ENCODE data around the gene GRB7. TPM values are rescaled to one million over a fixed set of nuclear protein-coding genes. Genes with fewer than 3 reads are reported as not detected.

GRB7 gene
- total RNA-seq, 1 experiment from 2014 or later: 2,531 TPM

DNA sequence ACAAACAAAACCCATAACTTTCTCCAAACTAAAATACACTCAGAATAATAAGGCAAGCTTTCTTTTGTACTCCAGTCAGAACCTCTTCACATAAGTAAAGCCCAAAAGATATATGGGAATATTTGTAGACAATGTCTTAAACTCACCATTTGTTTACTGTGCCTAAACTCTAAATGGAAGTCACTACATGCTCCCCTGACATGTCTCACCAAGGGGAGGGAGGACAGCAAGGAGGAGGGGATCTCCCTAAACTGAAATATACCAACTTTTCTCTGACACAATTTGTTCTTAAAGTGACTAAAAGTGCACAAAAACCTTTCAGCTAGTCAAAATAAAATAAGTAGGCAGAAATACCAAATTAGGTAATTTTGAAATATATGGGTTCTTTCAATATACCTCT lies 38.5 kb downstream of the GRB7 start:
- intact Hi-C loops (cut with micrococcal nuclease; ENCODE audit: unreplicated experiment): loop anchor here (10.0 kb wide), 1 partner anchor 1069 kb away; no protein-coding TSS in a partner anchor
- TF ChIP-seq CTCF (IDR thresholded peaks at IDR 0.05; ENCODE audit: unreplicated experiment): no peak
- BruUV-seq (replicated peaks): no TSS peak
- peaks cover under 1% of the 10 kb centered on the region for H3K36me3 Mint-ChIP-seq (ENCODE audit: insufficient read depth, unreplicated experiment)
- peaks cover 48% of the 10 kb centered on the region for H3K4me1 Mint-ChIP-seq (ENCODE audit: low read depth, unreplicated experiment)
- no peak for DNase-seq
- no peaks in the 10 kb centered on the region for H3K9me3 Mint-ChIP-seq (ENCODE audit: low read depth, unreplicated experiment)
- H3K27ac Mint-ChIP-seq (ENCODE audit: unreplicated experiment): no peak overlapping the region
- no peak overlapping the region for H3K4me3 Mint-ChIP-seq (ENCODE audit: low read depth, unreplicated experiment)
- CTCF ChIA-PET: interaction anchor here (0.6 to 120.4 kb wide), 31 partner anchors 9 to 1599 kb away, joined by 3 to 34714 read pairs (median 19); partner anchors contain the start of genes CDK12, ERBB2, GRB7 and GSDMA
- no peaks in the 10 kb centered on the region for H3K27me3 Mint-ChIP-seq (ENCODE audit: unreplicated experiment)

DNA sequence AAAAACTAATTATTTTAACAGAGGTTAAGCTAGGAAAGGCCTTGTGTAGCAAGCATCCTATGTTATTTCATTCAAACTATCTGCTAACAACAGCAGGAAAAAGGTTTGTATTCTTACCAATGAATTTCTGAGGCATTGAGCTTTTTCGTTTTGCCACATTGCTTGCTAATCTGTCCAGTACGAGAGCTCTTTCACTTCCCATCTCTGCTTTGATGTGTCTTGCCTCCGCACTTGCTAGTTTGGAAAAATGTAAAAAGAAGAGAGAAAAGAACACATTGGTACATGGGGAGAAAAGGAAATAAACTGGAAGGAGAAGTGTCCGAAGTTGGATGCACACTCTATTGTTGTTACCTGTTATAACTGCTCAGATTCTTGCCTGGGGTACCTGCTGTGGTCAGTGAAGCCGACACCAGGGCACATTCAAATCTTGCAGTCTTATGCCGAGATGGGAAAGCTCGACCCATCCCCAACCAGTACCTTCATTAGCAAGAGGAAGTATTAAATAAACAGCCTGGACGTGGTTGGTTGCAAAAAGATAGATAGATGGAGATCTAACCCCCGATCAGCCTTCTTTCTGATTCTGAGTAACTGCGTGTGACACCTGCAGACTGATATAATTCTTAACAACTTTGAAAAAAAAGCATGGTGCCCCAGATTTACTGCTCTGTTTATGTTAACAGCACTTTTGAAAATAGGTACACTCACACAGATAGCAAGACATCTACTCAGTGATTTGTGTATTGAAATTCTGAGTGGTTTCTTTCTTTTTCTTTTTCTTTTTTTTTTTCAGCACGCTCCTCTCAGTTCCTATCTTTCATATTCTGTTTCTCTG lies 40.0 kb downstream of the GRB7 start:
- intact Hi-C loops (cut with micrococcal nuclease; ENCODE audit: unreplicated experiment): loop anchor here (10.0 kb wide), 1 partner anchor 1067 kb away; no protein-coding TSS in a partner anchor
- CTCF ChIA-PET: interaction anchor here (0.8 to 120.4 kb wide), 24 partner anchors 8 to 717 kb away, joined by 3 to 34714 read pairs (median 198); partner anchors contain the start of genes ERBB2, GRB7, GSDMA and GSDMB
- H3K4me1 Mint-ChIP-seq (ENCODE audit: low read depth, unreplicated experiment): peaks cover 48% of the 10 kb centered on the region
- H3K9me3 Mint-ChIP-seq (ENCODE audit: low read depth, unreplicated experiment): no peaks in the 10 kb centered on the region
- H3K27me3 Mint-ChIP-seq (ENCODE audit: unreplicated experiment): no peaks in the 10 kb centered on the region
- DNase-seq: no peak
- no TSS peak for BruUV-seq (replicated peaks)
- no peak overlapping the region for H3K4me3 Mint-ChIP-seq (ENCODE audit: low read depth, unreplicated experiment)
- peaks cover 16% of the 10 kb centered on the region for H3K36me3 Mint-ChIP-seq (ENCODE audit: insufficient read depth, unreplicated experiment)
- no peak overlapping the region for H3K27ac Mint-ChIP-seq (ENCODE audit: unreplicated experiment)
- no peak for TF ChIP-seq CTCF (IDR thresholded peaks at IDR 0.05; ENCODE audit: unreplicated experiment)

GRCh38 chr17:39781031-39781860 lies 43.5 kb downstream of the GRB7 start:
- Mint-ChIP-seq H3K27me3 (ENCODE audit: unreplicated experiment) (no peaks in the 10 kb centered on the region), H3K27ac (ENCODE audit: unreplicated experiment) (peak overlapping the region; percentile 89)

More at GRCh38 chr17:39781031-39781860, 43.5 kb downstream of the GRB7 start:
- Mint-ChIP-seq H3K36me3 (ENCODE audit: insufficient read depth, unreplicated experiment) (peaks cover 20% of the 10 kb centered on the region), H3K4me1 (ENCODE audit: low read depth, unreplicated experiment) (peaks cover 45% of the 10 kb centered on the region), H3K4me3 (ENCODE audit: low read depth, unreplicated experiment) (peak overlapping the region; percentile 64), H3K9me3 (ENCODE audit: low read depth, unreplicated experiment) (no peaks in the 10 kb centered on the region)
- no TSS peak for BruUV-seq (replicated peaks)
- CTCF ChIA-PET: interaction anchor here (0.5 to 120.4 kb wide), 62 partner anchors 9 to 1922 kb away, joined by 3 to 34714 read pairs (median 7); partner anchors contain the start of genes ERBB2, GRB7, GSDMA and GSDMB
- intact Hi-C loops (cut with micrococcal nuclease; ENCODE audit: unreplicated experiment): no loop called here
- peak; percentile 94 for DNase-seq
- no peak for TF ChIP-seq CTCF (IDR thresholded peaks at IDR 0.05; ENCODE audit: unreplicated experiment)
